ENCODE results near the gene PACS1.
A peak's percentile ranks its signal among the peaks of the same experiment; 100 is the strongest.
"Not testable (repeated sequence)": the region's sequence is repeated elsewhere in the genome, so short reads cannot be mapped to it uniquely, and the experiment has no call there.

PACS1 gene

DNA sequence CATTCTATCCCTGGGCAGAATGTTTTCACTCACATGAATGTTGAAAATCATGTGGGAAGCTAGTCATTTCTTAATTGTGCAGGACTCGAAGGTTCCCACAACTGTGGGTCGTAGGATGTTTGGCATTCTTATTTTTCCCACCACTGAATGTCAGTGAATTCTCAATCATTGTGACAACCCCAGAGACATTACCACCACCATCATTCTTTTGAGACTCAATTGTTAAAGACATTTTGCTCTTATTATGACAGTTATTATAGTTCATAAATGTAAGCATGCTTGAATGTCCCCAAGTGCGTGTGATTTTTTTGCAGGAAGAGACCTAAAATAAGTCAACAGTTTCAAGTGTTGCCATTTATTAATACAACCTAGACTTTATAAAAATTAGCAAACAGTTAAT is 19.0 kb downstream of the PACS1 start:
- H3K4me3 ChIP-seq (ENCODE audit: low read length), result no peak overlapping the region
- H3K79me2 ChIP-seq (ENCODE audit: low read length), result 0 out of 2 replicates have a peak, but pooled peaks cover 3% of the 10 kb centered on the region
- no peak overlapping the region for H3K4me2 ChIP-seq (ENCODE audit: low read length)
- H3K9me3 ChIP-seq (ENCODE audit: insufficient read depth, low read length), result no peaks in the 10 kb centered on the region
- no peaks in the 10 kb centered on the region for H4K20me1 ChIP-seq (ENCODE audit: insufficient read depth, low read length)
- H3K4me1 ChIP-seq (ENCODE audit: low read length), result no peaks in the 10 kb centered on the region
- no peak overlapping the region for H2AFZ ChIP-seq (ENCODE audit: low read depth, low read length)
- no peaks in the 10 kb centered on the region for H3K27me3 ChIP-seq (ENCODE audit: low read depth, low read length)
- no peak for TF ChIP-seq CTCF (IDR thresholded peaks at IDR 0.05; ENCODE audit: low read depth, low read length)
- TF ChIP-seq EZH2phosphoT487 (IDR thresholded peaks at IDR 0.05; ENCODE audit: low read depth), result no peak
- H3K9ac ChIP-seq (ENCODE audit: low read length), result no peak overlapping the region
- H3K27ac ChIP-seq (ENCODE audit: low read length), result no peak overlapping the region
- no peaks in the 10 kb centered on the region for H3K36me3 ChIP-seq (replicated peaks; ENCODE audit: low read depth, low read length)

DNA sequence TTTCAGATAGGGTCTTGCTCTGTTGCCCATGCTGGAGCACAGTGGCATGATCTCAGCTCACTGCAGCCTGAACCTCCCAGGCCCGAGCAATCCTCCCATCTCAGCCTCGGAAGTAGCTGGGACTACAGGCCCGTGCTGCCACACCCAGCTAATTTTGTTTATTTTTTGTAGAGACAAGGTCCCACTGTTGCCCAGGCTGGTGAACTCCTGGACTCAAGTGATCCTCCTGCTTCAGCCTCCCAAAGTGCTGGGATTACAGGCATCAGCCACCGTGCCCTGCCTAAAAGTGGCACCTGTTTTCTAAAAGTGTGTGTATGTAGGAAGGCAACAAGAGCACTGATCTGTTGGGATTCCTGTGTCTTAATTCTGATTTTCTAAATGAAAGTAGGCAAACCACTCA is 20.2 kb downstream of the PACS1 start:
- H3K4me1 ChIP-seq (ENCODE audit: low read length), result no peaks in the 10 kb centered on the region
- H3K4me2 ChIP-seq (ENCODE audit: low read length), result no peak overlapping the region
- TF ChIP-seq EZH2phosphoT487 (IDR thresholded peaks at IDR 0.05; ENCODE audit: low read depth), result no peak
- TF ChIP-seq CTCF (IDR thresholded peaks at IDR 0.05; ENCODE audit: low read depth, low read length), result no peak
- H3K9me3 ChIP-seq (ENCODE audit: insufficient read depth, low read length), result no peaks in the 10 kb centered on the region
- no peak overlapping the region for H3K27ac ChIP-seq (ENCODE audit: low read length)
- H3K79me2 ChIP-seq (ENCODE audit: low read length), result 0 out of 2 replicates have a peak, but pooled peaks cover 3% of the 10 kb centered on the region
- H3K9ac ChIP-seq (ENCODE audit: low read length), result no peak overlapping the region
- no peak overlapping the region for H2AFZ ChIP-seq (ENCODE audit: low read depth, low read length)
- H3K36me3 ChIP-seq (replicated peaks; ENCODE audit: low read depth, low read length), result no peaks in the 10 kb centered on the region
- H3K4me3 ChIP-seq (ENCODE audit: low read length), result no peak overlapping the region
- no peaks in the 10 kb centered on the region for H4K20me1 ChIP-seq (ENCODE audit: insufficient read depth, low read length)
- no peaks in the 10 kb centered on the region for H3K27me3 ChIP-seq (ENCODE audit: low read depth, low read length)

DNA sequence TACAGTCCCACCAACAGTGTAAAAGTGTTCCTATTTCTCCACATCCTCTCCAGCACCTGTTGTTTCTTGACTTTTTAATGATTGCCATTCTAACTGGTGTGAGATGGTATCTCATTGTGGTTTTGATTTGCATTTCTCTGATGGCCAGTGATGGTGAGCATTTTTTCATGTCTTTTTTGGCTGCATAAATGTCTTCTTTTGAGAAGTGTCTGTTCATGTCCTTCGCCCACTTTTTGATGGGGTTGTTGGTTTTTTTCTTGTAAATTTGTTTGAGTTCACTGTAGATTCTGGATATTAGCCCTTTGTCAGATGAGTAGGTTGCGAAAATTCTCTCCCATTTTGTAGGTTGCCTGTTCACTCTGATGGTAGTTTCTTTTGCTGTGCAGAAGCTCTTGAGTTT is 22.1 kb downstream of the PACS1 start:
- not testable (repeated sequence) for H3K4me3 ChIP-seq (ENCODE audit: low read length); H3K79me2 ChIP-seq (ENCODE audit: low read length); H3K4me1 ChIP-seq (ENCODE audit: low read length)

DNA sequence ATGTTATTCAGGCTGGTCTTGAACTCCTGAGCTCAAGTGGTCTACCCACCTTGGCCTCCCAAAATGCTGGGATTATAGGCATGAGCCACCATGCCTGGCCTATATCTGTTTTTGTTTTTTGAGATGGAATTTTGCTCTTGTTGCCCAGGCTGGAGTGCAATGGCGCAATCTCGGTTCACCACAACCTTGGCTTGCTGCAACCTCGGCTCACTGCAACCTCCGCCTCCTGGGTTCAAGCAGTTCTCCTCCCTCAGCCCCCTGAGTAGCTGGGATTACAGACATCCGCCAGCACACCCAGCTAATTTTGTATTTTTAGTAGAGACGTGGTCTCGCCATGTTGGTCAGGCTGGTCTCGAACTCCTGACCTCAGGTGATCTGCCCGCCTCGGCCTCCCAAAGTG is 29.7 kb downstream of the PACS1 start:
- not testable (repeated sequence) for H3K79me2 ChIP-seq (ENCODE audit: low read length); H3K9me3 ChIP-seq (ENCODE audit: insufficient read depth, low read length); H3K4me3 ChIP-seq (ENCODE audit: low read length); H4K20me1 ChIP-seq (ENCODE audit: insufficient read depth, low read length); H3K9ac ChIP-seq (ENCODE audit: low read length); H3K27ac ChIP-seq (ENCODE audit: low read length); H3K27me3 ChIP-seq (ENCODE audit: low read depth, low read length); H2AFZ ChIP-seq (ENCODE audit: low read depth, low read length); H3K4me1 ChIP-seq (ENCODE audit: low read length); H3K36me3 ChIP-seq (replicated peaks; ENCODE audit: low read depth, low read length); H3K4me2 ChIP-seq (ENCODE audit: low read length)

More for the DNA sequence above, 22.1 kb downstream of the PACS1 start:
- H2AFZ ChIP-seq (ENCODE audit: low read depth, low read length); H3K4me2 ChIP-seq (ENCODE audit: low read length); H3K27me3 ChIP-seq (ENCODE audit: low read depth, low read length); H3K9me3 ChIP-seq (ENCODE audit: insufficient read depth, low read length); H3K36me3 ChIP-seq (replicated peaks; ENCODE audit: low read depth, low read length); H4K20me1 ChIP-seq (ENCODE audit: insufficient read depth, low read length); H3K9ac ChIP-seq (ENCODE audit: low read length); H3K27ac ChIP-seq (ENCODE audit: low read length): not testable (repeated sequence)

DNA sequence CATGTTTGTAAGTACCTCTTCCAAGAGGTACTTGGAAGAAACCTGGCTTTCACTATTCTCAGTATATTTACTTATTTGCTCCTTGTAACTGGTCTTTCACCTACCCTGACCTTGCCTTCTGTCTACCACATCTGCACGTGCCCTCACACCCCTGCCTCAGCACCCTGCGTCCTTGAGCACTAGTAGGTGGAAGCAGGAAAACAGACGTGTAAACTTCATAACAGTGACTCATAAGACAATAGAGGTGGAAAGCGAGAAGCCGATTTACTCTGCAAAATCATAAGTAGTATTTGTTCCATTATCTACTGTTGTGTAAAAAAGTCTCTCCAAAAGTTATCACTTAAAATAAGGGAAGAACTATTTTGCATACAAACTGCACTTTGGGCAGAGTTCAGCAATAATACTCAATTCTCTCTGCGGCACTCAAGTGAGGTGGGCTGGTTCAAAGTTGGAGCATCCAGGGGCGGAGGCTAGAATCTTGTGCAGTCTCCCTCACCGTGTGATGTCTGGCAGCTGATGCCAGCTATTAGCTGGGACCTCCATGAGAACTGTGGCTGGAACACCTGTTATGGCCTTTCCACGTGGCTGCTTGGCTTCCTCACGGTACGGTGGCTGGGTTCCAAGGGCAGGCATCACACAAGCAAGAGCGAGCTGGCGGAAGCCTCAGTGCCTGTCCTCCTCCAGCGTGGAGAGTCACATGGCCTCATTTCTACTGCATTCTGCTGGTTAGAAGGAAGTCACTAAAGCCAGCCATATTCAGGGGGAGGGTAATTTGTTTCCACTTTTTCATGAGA is 30.4 kb downstream of the PACS1 start:
- Histone ChIP-seq H3K9me3 (ENCODE audit: insufficient read depth, low read length) (no peaks in the 10 kb centered on the region), H3K27ac (ENCODE audit: low read length) (no peak overlapping the region), H4K20me1 (ENCODE audit: insufficient read depth, low read length) (no peaks in the 10 kb centered on the region), H3K36me3 (replicated peaks; ENCODE audit: low read depth, low read length) (no peaks in the 10 kb centered on the region), H2AFZ (ENCODE audit: low read depth, low read length) (no peak overlapping the region), H3K4me1 (ENCODE audit: low read length) (0 out of 2 replicates have a peak, but pooled peaks cover 4% of the 10 kb centered on the region), H3K79me2 (ENCODE audit: low read length) (no peaks in the 10 kb centered on the region), H3K9ac (ENCODE audit: low read length) (no peak overlapping the region), H3K27me3 (ENCODE audit: low read depth, low read length) (no peaks in the 10 kb centered on the region), H3K4me2 (ENCODE audit: low read length) (peak overlapping the region; percentile 2; the same call in 1 of the 2 replicates), H3K4me3 (ENCODE audit: low read length) (no peak overlapping the region)
- TF ChIP-seq CTCF (IDR thresholded peaks at IDR 0.05; ENCODE audit: low read depth, low read length) (no peak), EZH2phosphoT487 (IDR thresholded peaks at IDR 0.05; ENCODE audit: low read depth) (no peak)
